Activated CD8-positive, alpha-beta memory T cell treated with anti-CD3 and anti-CD28 coated beads for 1 hour (primary cell): Measurements from ENCODE around the gene IREB2.
"Not testable (repeated sequence)": the region's sequence is repeated elsewhere in the genome, so short reads cannot be mapped to it uniquely, and the experiment has no call there.

Experiments
- DNase-seq, 2 donors: peaks; one replicate each; pipeline ENCODE4 v3.0.0-alpha.2; 2020; ENCODE audit warnings: low read depth in 1 of 2; ENCODE audit errors: extremely low read depth in 1 of 2

IREB2 gene

GRCh38 chr15:78431955-78432354 lies 6.1 kb upstream of the IREB2 start:
- DNase-seq, result no peak

- DNase-seq, result no peak
Measured at GRCh38 chr15:78432664-78433063, 5.4 kb upstream of the IREB2 start.

GRCh38 chr15:78434134-78434533 lies 3.9 kb upstream of the IREB2 start:
- no peak for DNase-seq

GRCh38 chr15:78434711-78435110 lies 3.3 kb upstream of the IREB2 start:
- DNase-seq, result not testable (repeated sequence)

- DNase-seq, result no peak
Measured at GRCh38 chr15:78437107-78437761, 782 bp upstream of the IREB2 start.

GRCh38 chr15:78438619-78439285 lies 736 bp downstream of the IREB2 start:
- DNase-seq, result no peak

GRCh38 chr15:78440375-78441373 lies 2.7 kb downstream of the IREB2 start:
- no peak for DNase-seq

- no peak for DNase-seq
Measured at GRCh38 chr15:78444255-78444654, 6.2 kb downstream of the IREB2 start.

GRCh38 chr15:78445875-78446274 lies 7.9 kb downstream of the IREB2 start:
- DNase-seq, result no peak

GRCh38 chr15:78446551-78446950 lies 8.5 kb downstream of the IREB2 start:
- no peak for DNase-seq

GRCh38 chr15:78448441-78449219 lies 10.6 kb downstream of the IREB2 start:
- no peak for DNase-seq

- no peak for DNase-seq
Measured at GRCh38 chr15:78449220-78449999, 11.4 kb downstream of the IREB2 start.

- no peak for DNase-seq
Measured at GRCh38 chr15:78450285-78450858, 12.4 kb downstream of the IREB2 start.

GRCh38 chr15:78452485-78452884 lies 14.5 kb downstream of the IREB2 start:
- DNase-seq, result no peak

- DNase-seq, result no peak
Measured at GRCh38 chr15:78453447-78453846, 15.4 kb downstream of the IREB2 start.

GRCh38 chr15:78454992-78455391 lies 17.0 kb downstream of the IREB2 start:
- no peak for DNase-seq

GRCh38 chr15:78455749-78456148 lies 17.7 kb downstream of the IREB2 start:
- no peak for DNase-seq

- no peak for DNase-seq
Measured at GRCh38 chr15:78456426-78456825, 18.4 kb downstream of the IREB2 start.

- DNase-seq, result no peak
Measured at GRCh38 chr15:78457101-78457500, 19.1 kb downstream of the IREB2 start.

GRCh38 chr15:78460737-78461136 lies 22.7 kb downstream of the IREB2 start:
- DNase-seq, result no peak
